Activated naive CD8-positive, alpha-beta T cell treated with anti-CD3 and anti-CD28 coated beads, Interleukin-2, amount 50 U/mL, for 24 hours (primary cell): ENCODE measurements around the gene SPG7.

Source experiments
- ATAC-seq: fragments of 150-1000 bp; cut with Tn5 transposase; one replicate; pipeline ENCODE4 v1.10.0; 2021
- DNase-seq: peaks from one replicate; pipeline ENCODE4 v3.0.0; 2021
- H3K27ac Mint-ChIP-seq: one replicate; pipeline ENCODE4 v1.8.0; 2021; ENCODE audit warnings: mild to moderate bottlenecking, mixed read lengths
- H3K27me3 Mint-ChIP-seq: one replicate; pipeline ENCODE4 v1.8.0; 2021; ENCODE audit warnings: mixed read lengths
- H3K36me3 Mint-ChIP-seq: one replicate; pipeline ENCODE4 v1.8.0; 2021; ENCODE audit warnings: low read depth, mixed read lengths
- H3K4me1 Mint-ChIP-seq: one replicate; pipeline ENCODE4 v1.8.0; 2021; ENCODE audit warnings: mixed read lengths
- H3K4me3 Mint-ChIP-seq: one replicate; pipeline ENCODE4 v1.8.0; 2021; ENCODE audit warnings: mild to moderate bottlenecking, moderate library complexity, mixed read lengths
- H3K9me3 Mint-ChIP-seq: one replicate; pipeline ENCODE4 v1.8.0; 2021; ENCODE audit warnings: mixed read lengths

SPG7 gene

DNA sequence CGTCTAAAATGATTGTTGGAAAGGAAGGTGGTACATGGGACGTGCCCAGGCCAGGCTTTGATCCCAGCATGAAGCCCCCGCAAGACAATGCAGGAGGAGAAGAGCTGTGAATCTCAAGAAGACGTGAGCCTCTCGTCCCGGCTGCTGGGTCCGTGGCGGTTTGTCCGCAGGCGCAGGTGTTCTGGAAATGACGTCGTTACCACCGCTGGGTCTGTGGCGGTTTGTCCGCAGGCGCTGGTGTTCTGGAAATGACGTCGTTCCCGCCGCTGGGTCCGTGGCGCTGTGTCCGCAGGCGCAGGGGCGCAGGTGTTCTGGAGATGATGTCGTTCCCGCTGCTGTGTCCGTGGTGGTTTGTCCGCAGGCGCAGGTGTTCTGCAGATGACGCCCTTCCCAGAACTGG lies 14.1 kb downstream of the SPG7 start:
- H3K27me3 Mint-ChIP-seq = no peaks in the 10 kb centered on the region
- H3K4me1 Mint-ChIP-seq = peaks cover 2% of the 10 kb centered on the region
- H3K36me3 Mint-ChIP-seq = peaks cover 40% of the 10 kb centered on the region

GRCh38 chr16:89523680-89524344 lies 15.6 kb downstream of the SPG7 start:
- H3K9me3 Mint-ChIP-seq = no peaks in the 10 kb centered on the region
- peaks cover 38% of the 10 kb centered on the region for H3K36me3 Mint-ChIP-seq
- no peak overlapping the region for H3K4me3 Mint-ChIP-seq
- no peak overlapping the region for H3K27ac Mint-ChIP-seq
- H3K4me1 Mint-ChIP-seq = peaks cover 2% of the 10 kb centered on the region
- ATAC-seq (no peak), DNase-seq (no peak)
- H3K27me3 Mint-ChIP-seq = no peaks in the 10 kb centered on the region

More for the DNA sequence above, 14.1 kb downstream of the SPG7 start:
- ATAC-seq (no peak), DNase-seq (no peak)
- no peak overlapping the region for H3K27ac Mint-ChIP-seq
- no peaks in the 10 kb centered on the region for H3K9me3 Mint-ChIP-seq
- no peak overlapping the region for H3K4me3 Mint-ChIP-seq

DNA sequence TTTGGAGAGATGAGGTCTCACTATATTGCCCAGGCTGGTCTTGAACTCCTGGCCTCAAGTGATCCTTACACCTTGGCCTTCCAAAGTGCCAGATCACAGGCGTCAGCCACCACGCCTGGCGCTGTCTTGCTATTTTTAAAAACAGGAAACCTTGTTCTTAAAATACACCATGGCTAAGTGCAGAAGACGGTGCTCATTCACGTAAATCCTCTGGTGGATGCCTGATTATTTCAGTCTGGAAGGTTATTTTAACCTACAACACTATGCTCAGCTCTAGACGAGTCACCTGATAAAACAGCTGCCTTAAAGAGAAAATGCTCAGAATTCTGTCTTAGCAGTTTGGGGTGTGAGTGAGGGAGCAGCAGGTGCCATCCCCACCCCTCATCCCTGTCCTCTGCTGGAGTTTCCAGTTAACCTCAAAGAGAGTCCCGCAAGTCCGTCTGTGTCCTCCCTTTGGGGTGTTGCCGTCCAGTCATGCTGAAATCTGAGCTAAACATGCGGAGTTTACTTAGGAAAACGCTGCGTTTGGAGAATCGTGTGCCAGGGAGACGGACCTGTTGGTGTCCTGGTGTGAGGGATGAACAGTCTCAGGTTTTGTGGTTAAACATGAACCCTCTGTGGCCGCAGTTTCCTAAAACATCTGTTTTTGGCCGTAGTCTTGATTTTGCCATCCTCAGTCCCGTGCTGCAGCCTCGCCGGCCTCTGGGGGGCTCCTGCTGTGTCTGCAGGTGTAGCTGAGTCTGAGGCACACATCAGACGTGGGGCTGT lies 17.1 kb downstream of the SPG7 start:
- no peak for ATAC-seq
- Mint-ChIP-seq H3K27me3 (no peaks in the 10 kb centered on the region), H3K27ac (no peak overlapping the region), H3K9me3 (no peaks in the 10 kb centered on the region), H3K4me1 (peaks cover 2% of the 10 kb centered on the region), H3K36me3 (peaks cover 46% of the 10 kb centered on the region), H3K4me3 (no peak overlapping the region)
- DNase-seq = no peak

GRCh38 chr16:89529097-89529496 lies 20.9 kb downstream of the SPG7 start:
- Mint-ChIP-seq H3K4me1 (peaks cover 11% of the 10 kb centered on the region), H3K36me3 (peaks cover 51% of the 10 kb centered on the region), H3K27me3 (no peaks in the 10 kb centered on the region), H3K27ac (no peak overlapping the region), H3K9me3 (no peaks in the 10 kb centered on the region), H3K4me3 (no peak overlapping the region)
- DNase-seq (no peak), ATAC-seq (no peak)

DNA sequence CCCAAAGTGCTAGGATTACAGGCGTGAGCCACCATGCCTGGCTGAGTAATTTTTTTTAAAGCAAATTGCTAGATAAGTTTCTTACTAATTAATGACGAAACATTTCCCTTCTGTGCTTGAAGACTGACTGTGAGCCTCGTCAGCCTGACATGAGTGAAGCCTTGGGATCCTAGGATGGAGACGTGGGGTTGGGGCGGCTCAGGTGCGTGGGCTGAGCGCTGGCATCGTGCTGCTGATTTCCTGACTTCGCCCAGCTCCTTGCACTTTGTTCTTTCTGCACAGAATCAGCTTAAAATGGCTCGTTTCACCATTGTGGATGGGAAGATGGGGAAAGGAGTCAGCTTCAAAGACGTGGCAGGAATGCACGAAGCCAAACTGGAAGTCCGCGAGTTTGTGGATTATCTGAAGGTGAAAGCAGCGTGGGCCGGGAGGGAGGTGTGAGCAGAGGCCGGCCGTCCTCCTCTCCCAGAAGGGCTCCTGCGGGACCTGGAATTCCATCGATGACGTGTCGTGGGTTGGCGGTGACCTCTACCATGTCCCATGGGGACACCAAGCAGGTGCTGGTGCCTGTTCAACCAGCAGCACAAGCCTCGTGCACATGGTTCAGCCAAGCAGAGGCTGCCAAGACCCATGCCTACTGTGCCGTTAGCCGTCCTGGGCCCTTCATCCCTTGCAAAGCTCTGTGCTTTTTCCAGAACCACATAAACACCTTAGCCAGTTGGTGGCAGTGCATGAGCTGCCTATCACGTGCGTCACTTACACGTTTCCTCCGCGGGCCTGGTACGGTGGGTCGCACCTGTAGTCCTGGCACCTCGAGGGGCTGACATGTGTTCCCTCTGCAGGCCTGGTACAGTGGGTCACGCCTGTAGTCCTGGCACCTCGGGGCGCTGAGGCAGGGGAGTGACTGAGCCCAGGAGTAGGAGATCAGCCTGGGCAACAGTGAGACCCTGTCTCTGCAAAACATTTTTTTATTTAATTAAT lies 22.5 kb downstream of the SPG7 start:
- no peak overlapping the region for H3K27ac Mint-ChIP-seq
- H3K9me3 Mint-ChIP-seq = no peaks in the 10 kb centered on the region
- H3K4me3 Mint-ChIP-seq = no peak overlapping the region
- no peaks in the 10 kb centered on the region for H3K27me3 Mint-ChIP-seq
- H3K36me3 Mint-ChIP-seq = peaks cover 56% of the 10 kb centered on the region
- no peak for DNase-seq
- ATAC-seq = no peak
- peaks cover 25% of the 10 kb centered on the region for H3K4me1 Mint-ChIP-seq

- H3K36me3 Mint-ChIP-seq = peaks cover 46% of the 10 kb centered on the region
Observed at GRCh38 chr16:89531821-89532526, 23.8 kb downstream of the SPG7 start.

DNA sequence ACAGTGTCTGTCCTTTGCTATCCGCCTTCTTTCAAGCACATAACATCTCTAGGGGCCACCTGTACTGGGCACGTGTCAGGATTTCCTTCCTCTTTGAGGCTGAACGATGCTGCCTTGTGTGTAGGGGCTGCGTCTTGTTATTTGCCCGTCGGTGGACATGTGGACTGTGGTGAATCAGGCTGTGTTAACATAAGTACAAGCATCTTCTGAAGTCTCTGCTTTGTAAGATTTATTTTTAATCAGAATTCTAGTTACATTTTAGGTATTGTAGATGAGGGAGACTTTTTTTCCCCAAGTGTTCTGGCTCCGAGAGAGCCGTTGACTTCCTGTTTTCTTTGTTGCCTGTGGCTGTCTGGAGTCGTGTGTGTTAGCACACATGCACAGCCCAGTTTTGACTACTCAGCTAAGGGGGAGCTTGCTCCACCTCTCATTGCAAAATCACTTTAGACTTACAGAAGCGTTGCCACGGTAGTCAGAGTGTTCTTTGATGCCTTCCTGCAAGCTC lies 26.1 kb downstream of the SPG7 start:
- H3K27me3 Mint-ChIP-seq = no peaks in the 10 kb centered on the region
- no peak overlapping the region for H3K4me3 Mint-ChIP-seq
- H3K36me3 Mint-ChIP-seq = peaks cover 35% of the 10 kb centered on the region
- H3K27ac Mint-ChIP-seq = peak overlapping the region; percentile 30
- H3K9me3 Mint-ChIP-seq = no peaks in the 10 kb centered on the region
- DNase-seq (peak; percentile 16), ATAC-seq (peak; percentile 30)
- H3K4me1 Mint-ChIP-seq = peaks cover 23% of the 10 kb centered on the region

More at GRCh38 chr16:89531821-89532526, 23.8 kb downstream of the SPG7 start:
- Mint-ChIP-seq H3K4me3 (no peak overlapping the region), H3K9me3 (no peaks in the 10 kb centered on the region), H3K4me1 (peaks cover 23% of the 10 kb centered on the region), H3K27ac (no peak overlapping the region), H3K27me3 (no peaks in the 10 kb centered on the region)
- no peak for DNase-seq
- ATAC-seq = no peak

GRCh38 chr16:89536371-89536770 lies 28.2 kb downstream of the SPG7 start:
- no peak overlapping the region for H3K27ac Mint-ChIP-seq
- peaks cover 23% of the 10 kb centered on the region for H3K4me1 Mint-ChIP-seq
- H3K36me3 Mint-ChIP-seq = peaks cover 28% of the 10 kb centered on the region
- no peak for ATAC-seq
- H3K27me3 Mint-ChIP-seq = no peaks in the 10 kb centered on the region
- no peaks in the 10 kb centered on the region for H3K9me3 Mint-ChIP-seq
- H3K4me3 Mint-ChIP-seq = no peak overlapping the region
- no peak for DNase-seq

GRCh38 chr16:89536886-89537548 lies 28.8 kb downstream of the SPG7 start:
- H3K27ac Mint-ChIP-seq = no peak overlapping the region
- no peak for ATAC-seq

GRCh38 chr16:89537549-89537925 lies 29.3 kb downstream of the SPG7 start:
- ATAC-seq = no peak
- Mint-ChIP-seq H3K9me3 (no peaks in the 10 kb centered on the region), H3K36me3 (peaks cover 27% of the 10 kb centered on the region), H3K27ac (no peak overlapping the region), H3K4me3 (no peak overlapping the region), H3K4me1 (peaks cover 23% of the 10 kb centered on the region), H3K27me3 (no peaks in the 10 kb centered on the region)
- no peak for DNase-seq

More at GRCh38 chr16:89536886-89537548, 28.8 kb downstream of the SPG7 start:
- H3K4me3 Mint-ChIP-seq = no peak overlapping the region
- peaks cover 23% of the 10 kb centered on the region for H3K4me1 Mint-ChIP-seq
- H3K9me3 Mint-ChIP-seq = no peaks in the 10 kb centered on the region
- no peaks in the 10 kb centered on the region for H3K27me3 Mint-ChIP-seq
- DNase-seq = no peak
- H3K36me3 Mint-ChIP-seq = peaks cover 28% of the 10 kb centered on the region

DNA sequence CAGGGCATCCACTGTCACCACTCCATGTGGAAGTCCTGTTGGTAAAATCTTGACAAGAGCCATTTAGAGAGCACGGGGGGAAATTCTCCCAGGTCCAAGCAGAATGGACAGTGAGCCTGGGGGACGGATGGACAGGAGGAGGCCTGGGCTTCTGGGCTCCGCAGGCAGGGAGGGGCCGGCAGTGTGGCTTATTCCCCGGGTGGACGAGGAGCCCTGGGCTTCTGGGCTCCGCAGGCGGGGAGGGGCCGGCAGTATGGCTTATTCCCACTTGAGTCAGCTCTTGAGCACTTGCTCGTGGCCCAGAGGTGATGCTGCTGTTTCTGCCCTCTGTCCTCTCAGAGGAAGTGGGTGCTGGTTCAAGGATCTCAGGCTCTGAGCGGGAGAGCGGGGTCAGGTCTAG lies 30.1 kb downstream of the SPG7 start:
- Mint-ChIP-seq H3K36me3 (peaks cover 22% of the 10 kb centered on the region), H3K27ac (no peak overlapping the region), H3K4me1 (peaks cover 22% of the 10 kb centered on the region), H3K9me3 (no peaks in the 10 kb centered on the region), H3K27me3 (no peaks in the 10 kb centered on the region), H3K4me3 (no peak overlapping the region)
- ATAC-seq (no peak), DNase-seq (no peak)

GRCh38 chr16:89540557-89540956 lies 32.4 kb downstream of the SPG7 start:
- Mint-ChIP-seq H3K4me3 (no peak overlapping the region), H3K27ac (no peak overlapping the region), H3K9me3 (no peaks in the 10 kb centered on the region), H3K27me3 (no peaks in the 10 kb centered on the region), H3K4me1 (no peaks in the 10 kb centered on the region), H3K36me3 (no peaks in the 10 kb centered on the region)
- ATAC-seq (no peak), DNase-seq (no peak)

GRCh38 chr16:89541792-89542191 lies 33.6 kb downstream of the SPG7 start:
- no peaks in the 10 kb centered on the region for H3K4me1 Mint-ChIP-seq
- no peak for ATAC-seq
- no peak overlapping the region for H3K27ac Mint-ChIP-seq
- DNase-seq = no peak
- no peaks in the 10 kb centered on the region for H3K27me3 Mint-ChIP-seq
- H3K36me3 Mint-ChIP-seq = peaks cover under 1% of the 10 kb centered on the region
- H3K4me3 Mint-ChIP-seq = no peak overlapping the region
- H3K9me3 Mint-ChIP-seq = no peaks in the 10 kb centered on the region
